Measurements from ENCODE around the gene HTR7.

HTR7 gene

DNA sequence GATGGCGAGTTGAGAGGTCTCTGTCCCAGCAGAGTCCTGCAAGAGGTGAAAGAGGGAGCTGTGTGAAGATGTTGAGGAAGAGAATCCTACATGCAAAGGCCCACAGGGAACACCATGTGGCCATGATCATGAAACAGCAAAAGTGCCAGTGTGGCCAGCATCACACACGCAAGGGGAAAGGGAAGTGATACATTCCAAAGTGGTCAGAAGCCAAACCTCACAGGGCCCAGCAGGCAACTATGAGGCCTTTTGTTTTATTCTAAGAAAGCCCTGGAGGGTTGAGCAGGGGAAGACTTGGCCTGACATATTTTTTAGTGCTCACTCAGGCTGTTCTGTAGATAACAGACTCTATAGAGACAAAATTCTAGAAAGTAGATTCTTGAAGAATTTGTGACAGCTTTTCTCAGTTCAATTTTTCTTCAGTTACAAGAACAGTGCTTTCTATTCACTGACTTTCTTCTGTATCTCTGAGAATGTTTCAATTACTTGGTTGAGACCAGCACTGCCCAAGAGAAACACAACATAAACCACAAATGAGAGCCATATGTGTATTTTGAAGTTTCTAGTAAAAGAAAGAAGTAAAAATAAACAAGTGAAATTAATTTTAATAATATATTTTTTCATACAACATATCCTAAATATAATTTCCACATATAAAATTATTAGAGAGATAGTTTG is 82.3 kb downstream of the HTR7 start:
- H3K4me1 ChIP-seq (ENCODE audit: control insufficient read depth, insufficient read depth, low read length) = peaks cover 5% of the 10 kb centered on the region
- peaks cover 4% of the 10 kb centered on the region for H3K9me3 ChIP-seq (replicated peaks; ENCODE audit: low read length)
- no peak overlapping the region for H3K4me2 ChIP-seq (ENCODE audit: low read length)
- no peaks in the 10 kb centered on the region for H3K36me3 ChIP-seq (ENCODE audit: insufficient read depth, low read length)
- H3K4me3 ChIP-seq (ENCODE audit: low read length) = no peak overlapping the region
- no peaks in the 10 kb centered on the region for H3K27me3 ChIP-seq (ENCODE audit: control insufficient read depth, insufficient read depth, low read length)
- no peak overlapping the region for H3K9ac ChIP-seq (ENCODE audit: low read depth, low read length)

DNA sequence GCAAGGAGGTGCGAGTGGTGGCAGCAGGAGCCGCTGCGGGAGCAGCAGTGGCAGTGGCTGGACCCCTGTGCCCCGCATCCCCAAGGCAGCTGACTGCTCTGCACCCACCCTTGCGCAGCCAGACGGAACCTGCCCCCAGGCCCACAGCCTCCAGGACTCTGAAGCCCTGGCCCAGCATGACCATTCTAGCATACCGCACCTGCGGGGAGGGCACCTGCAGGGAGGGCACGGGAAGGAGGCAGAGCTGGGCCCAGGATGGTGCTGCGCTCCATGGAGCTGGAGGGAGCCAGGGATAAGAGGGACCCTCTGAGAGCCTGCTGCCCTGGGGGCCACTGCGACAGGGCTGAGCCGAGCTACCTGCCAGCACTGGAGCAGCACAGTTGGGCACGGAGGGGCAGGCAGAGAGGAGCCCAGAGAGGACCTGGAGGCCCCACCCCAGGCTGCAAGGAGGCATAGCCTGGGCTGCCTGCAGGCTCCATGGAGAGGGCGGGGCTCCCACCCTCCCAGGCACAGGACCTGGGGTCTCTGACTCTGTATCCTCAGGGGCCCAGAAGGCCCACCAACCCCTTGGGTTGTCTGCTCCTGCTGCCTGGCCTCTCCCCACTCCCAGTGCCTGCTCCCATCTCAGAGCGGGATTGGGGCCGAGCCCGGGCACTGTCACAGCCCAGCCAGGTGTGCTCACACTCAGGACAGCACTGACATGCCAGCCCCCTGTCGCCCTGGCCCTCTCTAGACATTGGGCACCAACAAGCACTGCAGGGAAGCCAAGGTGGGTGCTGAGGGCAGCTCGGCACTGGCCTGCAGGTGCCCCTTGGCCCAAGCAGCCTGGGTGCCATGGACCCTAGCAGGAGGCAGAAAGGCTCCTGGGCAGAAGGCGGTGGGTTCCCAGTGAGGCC is 87.6 kb downstream of the HTR7 start:
- Histone ChIP-seq H3K4me3 (ENCODE audit: low read length) (no peak overlapping the region), H3K4me1 (ENCODE audit: control insufficient read depth, insufficient read depth, low read length) (peaks cover 1% of the 10 kb centered on the region), H3K9ac (ENCODE audit: low read depth, low read length) (no peak overlapping the region), H3K36me3 (ENCODE audit: insufficient read depth, low read length) (no peaks in the 10 kb centered on the region), H3K27me3 (ENCODE audit: control insufficient read depth, insufficient read depth, low read length) (no peaks in the 10 kb centered on the region), H3K9me3 (replicated peaks; ENCODE audit: low read length) (peaks cover 4% of the 10 kb centered on the region), H3K4me2 (ENCODE audit: low read length) (no peak overlapping the region)

DNA sequence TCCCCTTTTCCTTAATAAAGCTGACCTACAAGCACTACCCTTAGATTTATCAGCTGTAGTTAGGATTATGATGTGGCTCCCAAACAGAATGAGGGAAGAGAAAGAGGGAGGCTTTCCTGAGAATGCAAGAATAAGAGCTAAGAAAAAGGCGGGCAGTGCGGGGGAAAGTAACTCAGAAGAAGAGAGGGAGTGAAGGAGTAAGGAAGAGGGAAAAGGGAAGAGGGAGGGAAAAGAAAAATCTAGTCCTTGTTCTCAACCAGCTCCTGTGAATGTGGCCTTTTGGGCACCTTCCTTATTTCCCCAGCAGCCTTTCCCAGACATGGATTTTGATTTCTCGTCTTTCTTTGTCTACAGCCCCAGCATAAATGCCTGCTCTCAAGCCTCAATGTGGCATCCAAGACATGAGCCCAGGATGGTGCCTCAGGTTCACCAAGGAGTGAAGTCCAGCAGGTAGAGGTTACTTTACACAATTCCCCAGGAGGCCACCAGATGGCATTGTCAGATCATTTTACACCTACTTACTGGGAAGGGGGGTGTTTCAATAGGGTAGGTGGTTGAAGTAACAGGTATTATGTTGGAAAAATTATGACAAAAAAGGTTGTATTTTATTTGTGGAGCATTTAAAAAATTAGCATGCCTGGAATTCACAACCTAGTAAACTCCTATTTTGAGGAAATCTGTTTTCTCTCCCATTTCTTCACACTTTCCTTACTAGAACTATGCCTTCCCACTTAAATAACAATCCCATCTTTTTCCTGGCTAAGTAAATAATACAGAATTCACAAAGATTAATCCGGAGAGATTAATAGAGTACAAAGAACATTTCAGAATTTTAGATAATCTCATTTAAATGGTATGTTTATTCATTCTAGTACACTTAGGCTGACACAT is 106.5 kb downstream of the HTR7 start:
- no peak overlapping the region for H3K4me2 ChIP-seq (ENCODE audit: low read length)
- no peaks in the 10 kb centered on the region for H3K36me3 ChIP-seq (ENCODE audit: insufficient read depth, low read length)
- no peaks in the 10 kb centered on the region for H3K4me1 ChIP-seq (ENCODE audit: control insufficient read depth, insufficient read depth, low read length)
- H3K27me3 ChIP-seq (ENCODE audit: control insufficient read depth, insufficient read depth, low read length) = no peaks in the 10 kb centered on the region
- H3K4me3 ChIP-seq (ENCODE audit: low read length) = no peak overlapping the region
- H3K9ac ChIP-seq (ENCODE audit: low read depth, low read length) = no peak overlapping the region
- no peaks in the 10 kb centered on the region for H3K9me3 ChIP-seq (replicated peaks; ENCODE audit: low read length)

DNA sequence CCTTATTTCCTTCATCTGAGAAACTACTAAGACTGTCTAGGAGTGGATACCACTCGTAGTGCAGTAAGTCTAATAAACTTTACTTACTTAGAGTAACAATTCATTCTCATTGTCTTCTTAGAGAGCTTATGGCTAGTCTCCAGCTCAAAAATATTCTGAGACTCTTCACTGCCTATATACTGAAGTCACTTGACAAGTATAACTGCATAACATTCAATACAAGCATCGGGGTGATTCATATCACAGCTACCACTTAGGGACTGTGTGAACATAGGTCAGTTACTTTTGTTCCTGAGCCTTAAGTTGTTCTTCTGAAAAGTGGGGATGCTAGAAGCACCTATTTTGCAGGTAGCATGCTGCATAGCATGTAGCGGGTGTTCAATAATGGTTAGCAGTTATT is 111.0 kb downstream of the HTR7 start:
- no peak overlapping the region for H3K4me2 ChIP-seq (ENCODE audit: low read length)
- no peaks in the 10 kb centered on the region for H3K9me3 ChIP-seq (replicated peaks; ENCODE audit: low read length)
- H3K36me3 ChIP-seq (ENCODE audit: insufficient read depth, low read length) = no peaks in the 10 kb centered on the region
- no peak overlapping the region for H3K4me3 ChIP-seq (ENCODE audit: low read length)
- peaks cover 11% of the 10 kb centered on the region for H3K4me1 ChIP-seq (ENCODE audit: control insufficient read depth, insufficient read depth, low read length)
- no peak overlapping the region for H3K9ac ChIP-seq (ENCODE audit: low read depth, low read length)
- no peaks in the 10 kb centered on the region for H3K27me3 ChIP-seq (ENCODE audit: control insufficient read depth, insufficient read depth, low read length)

DNA sequence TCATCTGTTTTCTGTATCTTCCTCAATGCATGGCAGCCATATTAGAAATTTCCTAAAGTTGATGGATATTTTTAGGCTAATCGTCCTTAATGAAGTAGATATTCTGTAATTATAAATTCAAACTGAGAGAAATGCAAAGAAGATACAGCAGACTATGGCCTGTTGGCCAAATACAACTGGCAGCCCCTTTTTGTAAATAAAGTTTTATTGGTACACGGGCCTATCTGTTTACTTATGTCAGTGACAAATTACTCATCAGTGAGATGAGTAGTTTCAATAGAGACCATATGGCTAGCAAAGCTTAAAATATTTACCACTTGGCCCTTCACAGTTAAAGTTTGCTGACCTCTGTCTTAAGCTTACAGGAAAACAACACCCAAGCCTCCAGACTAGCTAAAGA is 112.3 kb downstream of the HTR7 start:
- Histone ChIP-seq H3K4me2 (ENCODE audit: low read length) (no peak overlapping the region), H3K4me1 (ENCODE audit: control insufficient read depth, insufficient read depth, low read length) (peaks cover 15% of the 10 kb centered on the region), H3K9ac (ENCODE audit: low read depth, low read length) (no peak overlapping the region), H3K4me3 (ENCODE audit: low read length) (no peak overlapping the region), H3K9me3 (replicated peaks; ENCODE audit: low read length) (no peaks in the 10 kb centered on the region), H3K36me3 (ENCODE audit: insufficient read depth, low read length) (no peaks in the 10 kb centered on the region), H3K27me3 (ENCODE audit: control insufficient read depth, insufficient read depth, low read length) (no peaks in the 10 kb centered on the region)

DNA sequence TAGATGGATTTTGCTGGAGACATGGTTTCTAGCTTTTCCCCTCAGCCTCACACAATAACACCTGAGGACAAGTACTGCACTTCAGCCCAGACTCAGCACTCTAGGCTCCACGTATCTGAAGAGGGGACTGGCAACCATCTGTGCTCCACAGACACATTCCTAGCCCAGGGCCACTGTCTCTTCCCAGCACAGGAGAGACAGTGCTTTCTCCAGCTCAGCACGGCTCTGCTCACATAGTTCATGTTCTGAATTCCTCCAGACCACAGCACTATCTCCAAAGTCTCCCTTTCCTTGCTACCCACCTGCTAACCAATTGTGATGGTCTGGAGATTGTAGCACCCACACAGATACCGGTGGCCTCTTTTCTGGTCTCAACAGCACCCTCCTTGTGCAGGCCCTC is 114.5 kb downstream of the HTR7 start:
- Histone ChIP-seq H3K36me3 (ENCODE audit: insufficient read depth, low read length) (no peaks in the 10 kb centered on the region), H3K9ac (ENCODE audit: low read depth, low read length) (no peak overlapping the region), H3K27me3 (ENCODE audit: control insufficient read depth, insufficient read depth, low read length) (no peaks in the 10 kb centered on the region), H3K9me3 (replicated peaks; ENCODE audit: low read length) (no peaks in the 10 kb centered on the region), H3K4me1 (ENCODE audit: control insufficient read depth, insufficient read depth, low read length) (peaks cover 15% of the 10 kb centered on the region), H3K4me3 (ENCODE audit: low read length) (no peak overlapping the region), H3K4me2 (ENCODE audit: low read length) (no peak overlapping the region)

DNA sequence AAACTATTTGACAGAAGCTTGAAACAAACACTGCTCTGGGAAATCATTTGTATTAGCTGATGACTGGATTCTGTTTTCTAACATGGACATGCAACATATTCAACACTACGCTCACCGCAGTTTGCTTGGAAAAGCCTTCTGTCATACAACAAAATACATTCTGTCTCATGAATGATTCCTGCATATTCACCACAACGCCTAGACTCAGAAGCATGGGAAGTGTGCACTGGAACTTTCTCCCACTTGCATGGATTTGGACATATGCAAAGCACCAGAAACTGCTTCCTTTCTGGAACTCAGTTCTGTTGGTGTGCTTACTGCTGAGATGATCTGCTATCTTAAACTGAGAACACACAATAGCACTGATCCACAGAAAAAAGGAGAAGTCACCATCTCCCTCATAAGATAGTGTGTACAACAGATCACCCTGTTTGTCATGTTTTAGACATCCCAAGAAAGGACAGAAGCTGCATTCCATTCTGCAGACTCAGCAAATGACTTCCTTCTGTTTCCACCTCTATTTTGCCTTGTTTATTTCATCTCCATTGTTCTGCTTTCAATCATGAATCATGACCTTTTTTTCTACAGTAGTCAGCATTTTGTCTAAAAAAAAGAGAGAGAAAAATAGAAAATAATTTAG is 115.8 kb downstream of the HTR7 start:
- Histone ChIP-seq H3K4me1 (ENCODE audit: control insufficient read depth, insufficient read depth, low read length) (peaks cover 15% of the 10 kb centered on the region), H3K27me3 (ENCODE audit: control insufficient read depth, insufficient read depth, low read length) (no peaks in the 10 kb centered on the region), H3K9me3 (replicated peaks; ENCODE audit: low read length) (no peaks in the 10 kb centered on the region), H3K36me3 (ENCODE audit: insufficient read depth, low read length) (no peaks in the 10 kb centered on the region), H3K9ac (ENCODE audit: low read depth, low read length) (no peak overlapping the region), H3K4me3 (ENCODE audit: low read length) (no peak overlapping the region), H3K4me2 (ENCODE audit: low read length) (peak overlapping the region; percentile 16)

DNA sequence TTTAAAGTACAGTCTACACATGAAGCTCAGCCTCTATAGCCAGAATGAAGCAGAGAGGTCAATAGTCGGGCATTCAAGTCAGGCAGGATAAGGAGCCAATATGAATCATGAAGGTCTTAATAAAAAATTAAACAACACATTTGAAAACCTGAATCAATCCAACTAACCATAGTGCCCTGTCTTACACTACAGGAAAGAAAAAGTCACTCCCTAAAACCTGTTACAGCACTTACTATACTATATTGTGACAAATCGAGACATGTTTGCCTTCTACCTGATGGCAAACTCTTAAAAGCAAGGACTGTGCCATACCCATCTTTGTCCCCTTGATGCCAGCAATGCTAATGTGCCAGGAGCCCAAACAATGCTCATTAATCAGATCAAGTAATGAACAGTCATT is 117.6 kb downstream of the HTR7 start:
- Histone ChIP-seq H3K4me1 (ENCODE audit: control insufficient read depth, insufficient read depth, low read length) (peaks cover 15% of the 10 kb centered on the region), H3K9me3 (replicated peaks; ENCODE audit: low read length) (no peaks in the 10 kb centered on the region)

DNA sequence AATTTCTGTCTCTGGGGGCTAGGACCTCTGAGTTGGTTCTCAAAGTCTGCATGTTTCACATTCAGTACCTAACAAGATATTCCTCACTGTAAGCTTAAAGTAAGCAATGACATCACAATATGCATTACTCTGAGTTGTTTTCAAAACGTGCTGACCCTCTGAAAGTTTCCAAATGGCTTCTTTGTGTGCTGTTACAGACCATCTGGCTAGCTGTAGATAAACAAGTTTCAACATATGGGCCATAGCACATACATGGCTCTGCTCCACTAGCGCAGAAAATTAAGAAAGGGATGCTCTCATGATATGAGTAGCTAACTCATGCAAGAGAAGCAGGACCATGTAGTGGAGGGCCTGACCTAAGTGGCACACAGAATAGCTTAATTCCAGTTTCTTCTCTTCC is 119.0 kb downstream of the HTR7 start:
- Histone ChIP-seq H3K9me3 (replicated peaks; ENCODE audit: low read length) (no peaks in the 10 kb centered on the region), H3K4me3 (ENCODE audit: low read length) (no peak overlapping the region), H3K9ac (ENCODE audit: low read depth, low read length) (no peak overlapping the region), H3K4me1 (ENCODE audit: control insufficient read depth, insufficient read depth, low read length) (peaks cover 15% of the 10 kb centered on the region), H3K36me3 (ENCODE audit: insufficient read depth, low read length) (no peaks in the 10 kb centered on the region), H3K4me2 (ENCODE audit: low read length) (no peak overlapping the region), H3K27me3 (ENCODE audit: control insufficient read depth, insufficient read depth, low read length) (no peaks in the 10 kb centered on the region)

More for the DNA sequence above, 117.6 kb downstream of the HTR7 start:
- Histone ChIP-seq H3K9ac (ENCODE audit: low read depth, low read length) (no peak overlapping the region), H3K4me2 (ENCODE audit: low read length) (no peak overlapping the region), H3K4me3 (ENCODE audit: low read length) (no peak overlapping the region), H3K27me3 (ENCODE audit: control insufficient read depth, insufficient read depth, low read length) (no peaks in the 10 kb centered on the region), H3K36me3 (ENCODE audit: insufficient read depth, low read length) (no peaks in the 10 kb centered on the region)

DNA sequence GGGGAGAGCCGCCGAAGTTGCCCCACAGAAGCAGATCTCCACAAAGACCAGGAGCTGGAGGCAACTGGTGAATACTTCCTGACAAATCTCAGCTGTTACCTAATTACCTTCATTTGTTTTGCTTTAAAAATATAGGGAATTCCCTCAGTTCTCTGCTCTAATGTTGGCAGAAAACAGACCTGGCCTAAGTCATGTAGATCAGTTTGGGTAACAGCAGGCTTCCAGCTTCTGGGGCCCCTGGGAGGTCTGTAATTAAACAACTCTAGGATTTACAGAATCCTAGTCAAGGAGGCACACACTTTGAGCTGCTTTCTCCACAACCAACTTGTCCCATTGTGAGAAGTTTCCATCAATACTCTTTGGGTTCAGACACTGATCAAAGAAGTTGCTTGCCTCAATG is 123.4 kb downstream of the HTR7 start:
- Histone ChIP-seq H3K9me3 (replicated peaks; ENCODE audit: low read length) (no peaks in the 10 kb centered on the region), H3K36me3 (ENCODE audit: insufficient read depth, low read length) (no peaks in the 10 kb centered on the region), H3K4me2 (ENCODE audit: low read length) (no peak overlapping the region), H3K9ac (ENCODE audit: low read depth, low read length) (no peak overlapping the region), H3K4me1 (ENCODE audit: control insufficient read depth, insufficient read depth, low read length) (no peaks in the 10 kb centered on the region), H3K4me3 (ENCODE audit: low read length) (no peak overlapping the region), H3K27me3 (ENCODE audit: control insufficient read depth, insufficient read depth, low read length) (no peaks in the 10 kb centered on the region)

DNA sequence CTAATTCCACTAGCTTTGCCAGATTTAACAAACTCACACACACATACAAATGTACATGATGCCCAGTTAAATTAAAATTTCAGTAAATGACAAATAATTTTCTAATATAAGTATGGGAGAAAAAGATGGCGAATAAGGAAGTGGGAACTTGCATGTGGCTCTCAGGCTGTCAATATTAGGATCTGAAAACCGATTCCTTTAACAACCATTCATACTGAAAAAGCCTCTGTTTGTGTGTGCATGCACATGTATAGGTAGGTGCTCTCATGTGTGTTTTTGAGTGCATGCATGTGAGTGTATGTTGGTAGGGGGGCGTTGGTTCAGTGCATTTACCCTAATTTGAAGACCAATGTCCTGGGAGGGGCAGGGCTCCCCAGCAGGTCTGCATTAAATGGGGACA is 125.3 kb downstream of the HTR7 start:
- no peaks in the 10 kb centered on the region for H3K27me3 ChIP-seq (ENCODE audit: control insufficient read depth, insufficient read depth, low read length)
- H3K9me3 ChIP-seq (replicated peaks; ENCODE audit: low read length) = no peaks in the 10 kb centered on the region
- H3K4me3 ChIP-seq (ENCODE audit: low read length) = no peak overlapping the region
- H3K4me2 ChIP-seq (ENCODE audit: low read length) = no peak overlapping the region
- no peaks in the 10 kb centered on the region for H3K4me1 ChIP-seq (ENCODE audit: control insufficient read depth, insufficient read depth, low read length)
- H3K36me3 ChIP-seq (ENCODE audit: insufficient read depth, low read length) = no peaks in the 10 kb centered on the region
- H3K9ac ChIP-seq (ENCODE audit: low read depth, low read length) = no peak overlapping the region

Data from skeletal muscle satellite cell (primary cell).